NOMO-1 treated with dmso at 0.1 percent for 144 hours (cell line): ENCODE results near the gene TMPRSS6.
"Not testable (repeated sequence)": the region's sequence is repeated elsewhere in the genome, so short reads cannot be mapped to it uniquely, and the experiment has no call there.

Experiments
- DNase-seq: peaks from one replicate; lab custom pipeline; 2025; ENCODE audit not compliant: unreplicated experiment; lab: John Stamatoyannopoulos, UW

Gene TMPRSS6

DNA sequence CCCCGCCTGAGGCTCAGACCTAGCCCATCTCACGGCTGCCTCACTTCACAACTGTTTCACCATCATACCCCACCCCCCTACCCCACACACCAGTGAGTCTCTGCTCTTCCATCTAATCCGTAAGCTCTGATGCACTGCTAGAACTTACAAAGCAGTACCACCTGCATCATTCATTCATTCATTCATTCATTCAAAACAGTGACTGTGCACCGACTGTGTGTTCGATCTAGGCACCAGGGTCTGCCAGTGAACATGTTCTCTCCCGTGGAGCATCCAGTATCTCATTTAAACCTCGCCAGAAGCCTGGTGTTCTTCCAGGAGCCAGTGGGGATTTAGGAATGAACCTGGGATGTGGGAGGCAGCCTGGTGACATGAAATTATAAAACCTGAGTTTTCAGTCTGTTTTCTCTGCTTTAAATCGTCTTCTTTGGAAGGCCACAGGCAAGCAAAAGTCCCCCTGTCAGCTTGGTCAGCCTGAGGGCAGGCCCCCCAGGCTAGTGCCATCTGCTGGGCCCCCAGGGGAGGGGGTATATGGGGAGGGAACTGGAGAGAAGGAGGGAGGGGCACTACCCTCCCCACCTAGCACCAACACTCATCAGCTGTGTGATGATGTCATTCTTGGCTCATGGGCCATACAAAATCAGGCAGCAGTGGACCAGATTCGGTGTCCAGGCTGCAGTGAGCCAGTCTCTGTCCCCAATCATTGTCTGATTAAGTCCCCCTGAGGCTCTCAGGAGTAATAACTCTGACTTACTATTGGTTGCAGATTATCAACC is 18.4 kb downstream of the TMPRSS6 start:
- no peak for DNase-seq

DNA sequence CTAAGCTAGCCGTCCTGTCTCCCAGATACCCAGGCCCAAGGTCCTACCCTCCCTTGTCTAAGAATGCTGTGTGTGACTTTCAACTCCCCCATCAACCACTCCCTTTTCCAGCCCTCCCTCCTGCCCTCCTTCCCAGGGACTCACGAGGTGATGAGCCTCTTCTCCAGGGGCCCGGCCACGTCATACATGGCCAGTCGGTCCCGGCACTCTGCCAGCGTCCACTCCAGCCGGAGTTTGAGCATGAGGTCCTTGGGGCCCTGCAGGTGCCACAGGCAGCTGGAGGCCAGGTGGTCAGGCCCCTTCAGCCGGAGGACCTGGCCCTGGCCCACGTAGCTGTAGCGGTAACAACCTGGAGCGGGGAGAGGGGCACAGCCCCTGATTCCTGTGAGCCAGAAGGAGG is 20.1 kb downstream of the TMPRSS6 start:
- DNase-seq: no peak

DNA sequence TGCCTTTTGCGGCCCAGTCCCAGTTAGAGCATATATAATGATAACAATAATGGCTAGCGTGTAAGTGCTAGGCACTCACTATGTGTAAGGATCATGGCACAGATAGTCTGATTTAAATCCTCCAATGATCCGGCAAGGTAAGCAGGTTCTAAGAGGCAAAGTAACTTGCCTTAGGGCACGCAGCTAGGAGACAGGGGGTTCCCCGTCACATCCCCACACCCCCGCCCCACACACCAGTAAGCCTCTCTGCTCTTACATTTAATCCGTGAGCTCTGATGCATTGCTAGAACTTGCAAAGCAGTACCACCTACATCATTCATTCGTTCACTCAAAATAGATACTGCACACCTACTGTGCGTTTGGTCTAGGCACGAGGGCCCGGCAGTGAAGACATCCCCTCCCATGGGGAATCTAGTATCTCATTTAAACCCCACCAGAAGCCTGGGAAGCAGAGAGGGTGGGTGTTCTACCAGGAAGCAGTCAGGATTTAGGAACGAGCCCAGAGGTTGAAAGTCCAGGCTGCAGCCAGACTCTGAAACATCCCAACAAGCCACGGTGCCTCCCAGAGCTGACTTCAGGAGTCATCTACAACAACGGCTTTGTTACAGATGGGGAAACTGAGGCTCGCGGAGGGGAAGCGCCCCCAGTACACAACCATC is 20.6 kb downstream of the TMPRSS6 start:
- DNase-seq: no peak

DNA sequence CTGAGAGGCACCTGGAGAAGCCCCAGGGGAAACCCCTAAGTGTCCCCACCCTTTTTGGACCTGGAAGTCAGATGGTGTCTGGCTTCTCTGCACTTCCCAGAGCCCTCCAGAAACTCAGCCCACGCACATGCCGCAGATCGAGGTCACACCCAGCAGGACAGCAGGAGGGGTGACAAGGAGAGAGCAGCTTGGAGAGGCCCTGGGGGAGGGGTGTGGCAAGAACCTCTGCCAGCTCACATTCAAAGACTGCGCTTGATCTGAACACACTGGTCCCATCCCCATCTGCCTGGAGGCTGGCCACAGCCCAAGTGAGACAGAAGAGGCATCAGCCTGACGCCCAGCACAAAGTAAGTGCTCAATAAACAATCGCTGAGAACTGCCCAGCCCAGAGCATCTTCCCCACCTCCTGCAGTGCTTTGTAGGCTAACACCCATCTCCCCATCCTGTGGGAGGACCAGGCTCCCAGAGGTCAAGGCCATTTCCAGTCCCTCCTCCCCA is 21.4 kb downstream of the TMPRSS6 start:
- no peak for DNase-seq

DNA sequence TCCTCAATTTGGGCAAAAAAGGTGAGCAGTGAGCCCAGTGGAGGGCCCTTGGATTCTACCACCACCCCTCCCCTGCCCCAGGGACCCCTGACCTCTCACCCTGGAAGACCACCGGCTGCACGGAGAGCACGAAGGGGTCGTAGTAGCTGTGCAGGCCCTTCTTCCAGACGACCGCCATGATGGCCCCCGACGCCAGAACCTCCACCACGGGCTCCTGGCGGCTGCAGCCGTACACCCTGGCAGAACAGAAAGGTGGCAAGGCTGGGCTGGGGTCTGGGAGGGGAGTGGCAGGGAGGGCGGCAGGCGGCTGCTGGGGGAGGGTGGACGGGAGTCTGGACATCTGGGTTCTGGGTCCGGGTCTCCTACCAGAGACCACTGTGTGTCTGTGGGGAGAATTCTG is 23.3 kb downstream of the TMPRSS6 start:
- DNase-seq: no peak

DNA sequence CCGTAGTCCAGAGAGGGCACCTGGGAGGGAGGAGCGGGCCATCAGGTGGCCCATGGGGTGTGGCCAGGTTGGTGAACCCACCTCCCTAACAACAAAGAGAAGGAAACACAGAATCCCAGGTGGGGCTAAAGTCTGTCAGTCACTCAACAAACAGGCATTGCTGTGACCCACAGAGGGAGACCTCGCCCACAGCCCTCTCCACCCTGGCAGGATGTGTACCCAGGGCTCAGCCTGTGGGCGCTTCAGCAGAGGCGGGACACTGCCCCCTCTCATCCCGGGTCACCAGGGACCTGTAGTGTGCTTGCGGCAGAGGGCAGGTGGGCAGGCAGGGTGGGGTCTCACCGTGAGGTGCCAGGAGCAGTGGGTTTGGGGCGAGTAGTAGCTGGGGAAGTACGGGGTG is 25.1 kb downstream of the TMPRSS6 start:
- no peak for DNase-seq

DNA sequence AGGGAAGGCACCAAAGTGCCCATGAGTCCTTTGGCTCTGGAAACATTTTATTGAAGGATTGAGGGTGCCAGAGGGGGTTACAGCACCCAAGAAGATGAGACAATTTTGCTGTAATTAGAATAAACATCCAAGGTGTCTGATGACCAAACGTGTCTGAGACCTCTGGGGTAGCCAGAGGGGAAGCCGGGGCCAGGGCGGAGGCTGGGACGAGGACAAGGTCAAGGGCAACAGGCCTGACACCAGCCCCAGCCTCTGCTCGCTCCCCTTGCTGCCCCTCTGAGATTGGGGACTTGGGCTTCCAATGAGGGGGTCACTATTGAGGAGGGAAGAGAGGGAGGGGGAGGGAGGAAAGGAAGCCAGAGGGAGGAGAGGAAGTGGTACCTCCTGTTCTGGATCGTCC is 25.6 kb downstream of the TMPRSS6 start:
- no peak for DNase-seq

DNA sequence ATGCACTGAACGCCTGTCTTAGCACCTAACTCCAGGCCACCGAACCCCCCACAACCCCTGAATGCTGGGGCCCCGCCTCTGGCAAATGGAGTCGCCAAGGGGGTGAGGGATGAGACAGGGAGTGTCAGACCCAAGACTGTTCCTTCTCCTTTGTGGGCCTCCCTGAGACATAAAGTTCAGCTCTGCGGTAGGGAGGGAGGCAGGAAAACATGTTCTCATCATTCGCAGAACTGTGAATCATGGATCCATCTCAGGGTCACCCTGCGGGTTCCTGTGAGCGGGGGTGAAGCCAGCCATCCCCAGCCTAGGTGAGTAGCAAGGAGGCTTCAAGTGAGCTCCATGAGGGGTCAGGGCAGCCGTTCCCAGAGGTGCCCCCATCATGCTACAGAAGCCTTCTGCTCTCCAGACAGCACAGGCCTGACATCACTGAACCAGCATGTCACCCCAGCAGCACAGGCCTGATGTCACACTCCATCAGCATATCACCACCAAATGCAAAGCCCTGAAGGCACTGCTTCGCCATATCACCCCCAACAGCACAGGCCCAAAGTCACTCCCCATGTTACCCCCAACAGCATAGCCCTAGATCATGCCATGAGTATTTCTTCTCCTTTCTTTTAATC is 27.2 kb downstream of the TMPRSS6 start:
- DNase-seq: no peak

DNA sequence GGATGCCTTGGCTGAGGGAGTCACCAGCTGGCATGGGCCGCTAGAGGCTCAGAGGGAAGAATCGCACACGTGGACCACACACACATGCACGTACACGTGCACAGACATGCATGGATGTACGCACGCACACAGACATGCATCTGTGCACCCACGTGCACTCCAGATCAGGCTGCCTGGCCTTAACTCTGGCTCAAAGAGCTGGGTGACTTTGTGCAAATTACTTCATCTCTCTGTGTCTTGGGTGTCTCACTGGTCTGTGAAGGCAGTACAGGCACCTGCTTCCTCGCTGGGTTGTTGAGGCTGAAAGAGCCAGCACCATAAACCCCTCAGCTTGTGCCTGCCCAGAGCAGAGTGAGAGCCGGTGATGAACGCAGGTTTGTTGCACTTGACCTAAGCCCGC is 28.7 kb downstream of the TMPRSS6 start:
- DNase-seq: no peak

DNA sequence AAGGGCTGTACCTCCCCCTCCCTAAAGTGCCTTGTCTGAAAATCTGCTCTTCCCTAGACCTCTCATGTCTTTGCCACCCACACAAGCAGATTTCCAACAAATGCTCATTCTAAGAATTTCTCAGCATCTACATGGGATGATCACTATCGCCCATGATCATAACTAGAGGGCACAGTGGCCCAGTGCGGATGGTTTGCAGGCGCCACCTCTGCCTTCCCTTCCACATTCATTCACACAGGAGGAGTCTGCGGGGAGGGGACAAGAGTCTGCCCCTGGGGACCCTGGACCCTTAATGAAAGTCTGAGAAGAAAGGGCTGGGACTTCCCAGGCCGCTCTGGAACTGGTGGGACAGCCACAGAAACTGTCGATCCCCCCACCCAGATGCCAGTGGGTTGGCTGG is 29.1 kb downstream of the TMPRSS6 start:
- no peak for DNase-seq

DNA sequence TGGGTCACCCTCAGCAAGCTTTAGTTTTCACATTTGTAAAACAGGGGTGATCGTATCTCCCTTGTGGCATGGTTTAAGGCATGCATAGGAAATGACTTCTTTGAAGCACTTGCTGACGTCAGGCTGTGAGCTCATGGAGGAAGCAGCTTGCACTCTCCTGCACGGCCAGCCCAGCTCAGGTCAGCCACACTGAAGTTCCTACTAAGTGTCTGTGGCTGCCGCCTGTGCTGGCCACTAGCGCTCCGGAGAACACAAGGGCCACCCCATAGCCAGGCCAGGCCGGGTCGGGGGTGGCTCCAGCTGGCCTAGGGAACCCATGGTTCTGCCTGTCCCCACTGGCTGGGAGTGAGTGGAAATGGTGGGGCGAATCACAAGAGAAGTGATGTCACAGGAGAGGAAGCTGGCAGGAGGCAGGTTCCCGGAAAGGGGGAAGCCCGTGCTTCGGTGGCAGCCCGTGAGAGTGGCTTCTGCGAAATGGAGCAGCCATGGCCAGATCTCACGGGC is 29.8 kb downstream of the TMPRSS6 start:
- no peak for DNase-seq

DNA sequence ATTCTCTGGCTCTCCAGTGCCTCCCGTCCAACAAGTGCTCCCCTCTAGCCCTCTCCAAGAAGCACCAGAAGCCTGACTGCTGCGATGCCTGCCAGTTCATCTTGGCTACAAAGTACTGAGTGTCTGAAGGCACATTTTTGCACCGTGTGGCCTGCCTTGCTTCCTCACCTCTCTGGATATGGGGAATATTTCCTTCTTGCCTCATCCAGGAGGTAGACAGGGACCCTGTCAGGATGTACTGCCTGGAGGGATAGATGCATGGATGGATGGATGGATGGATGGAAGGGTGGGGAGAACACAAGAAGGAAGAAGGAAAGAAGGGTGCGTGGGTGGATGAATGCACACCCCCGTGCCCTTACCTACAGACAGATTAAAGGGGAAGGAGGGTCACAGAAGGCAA is 30.4 kb downstream of the TMPRSS6 start:
- DNase-seq: no peak

DNA sequence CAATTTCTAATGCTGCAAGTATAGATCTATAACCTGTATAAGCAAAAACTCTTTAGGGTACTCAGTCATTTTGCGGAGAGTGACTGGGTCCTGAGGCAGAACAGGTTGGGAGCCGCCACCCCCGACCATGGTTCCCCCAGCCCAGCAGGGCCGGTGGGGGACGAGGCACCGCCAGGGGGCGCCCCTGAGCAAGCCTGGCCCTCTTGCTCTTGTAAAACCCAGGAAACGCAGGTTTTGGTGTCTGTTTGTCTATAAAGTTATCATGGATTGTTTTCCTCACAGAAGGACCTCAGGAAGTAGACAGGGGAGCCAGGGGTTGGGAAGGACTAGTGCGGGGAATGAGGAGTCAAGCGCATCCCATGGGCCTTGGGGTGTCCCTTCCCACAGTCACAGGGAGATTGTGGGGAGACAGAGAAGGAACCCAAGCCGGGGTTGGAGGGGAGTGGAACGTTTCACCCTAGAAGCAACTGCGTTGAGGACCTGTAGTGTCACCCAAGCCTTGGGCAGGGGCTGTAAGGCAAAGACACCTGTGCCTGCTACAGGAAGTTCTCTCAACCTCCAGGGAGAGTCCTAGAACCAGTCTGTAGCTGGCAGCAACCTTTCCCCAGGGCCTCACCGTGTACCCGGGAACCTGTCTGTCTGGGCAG is 31.6 kb downstream of the TMPRSS6 start:
- no peak for DNase-seq

DNA sequence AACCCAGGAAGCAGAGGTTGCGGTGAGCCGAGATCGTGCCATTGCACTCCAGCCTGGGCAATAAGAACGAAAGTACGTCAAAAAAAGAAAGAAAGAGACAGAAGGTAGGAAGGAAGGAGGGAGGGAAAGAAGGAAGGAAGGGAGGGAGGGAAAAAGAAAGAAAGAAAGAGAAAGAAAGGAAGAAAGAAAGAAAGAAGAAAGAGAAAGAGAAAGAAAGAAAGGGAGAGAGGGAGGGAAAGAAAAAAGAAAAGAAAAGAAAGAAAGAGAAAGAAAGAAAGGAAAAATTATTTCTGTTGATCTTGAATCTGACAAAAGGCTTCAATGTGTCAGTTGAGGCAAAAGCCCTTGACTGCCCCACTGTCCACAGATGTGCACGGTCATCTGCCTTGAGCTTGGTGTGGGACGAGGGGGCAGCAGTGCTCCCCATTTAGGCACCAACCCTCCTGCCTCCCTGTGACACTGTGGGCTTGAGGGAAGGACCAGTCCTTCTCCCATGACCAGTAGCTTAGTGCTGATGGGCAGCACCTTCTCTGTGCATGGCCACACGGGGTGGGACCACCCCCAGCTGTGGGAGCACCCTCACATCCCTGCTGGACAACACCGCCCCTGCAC is 33.6 kb downstream of the TMPRSS6 start:
- DNase-seq: no peak

DNA sequence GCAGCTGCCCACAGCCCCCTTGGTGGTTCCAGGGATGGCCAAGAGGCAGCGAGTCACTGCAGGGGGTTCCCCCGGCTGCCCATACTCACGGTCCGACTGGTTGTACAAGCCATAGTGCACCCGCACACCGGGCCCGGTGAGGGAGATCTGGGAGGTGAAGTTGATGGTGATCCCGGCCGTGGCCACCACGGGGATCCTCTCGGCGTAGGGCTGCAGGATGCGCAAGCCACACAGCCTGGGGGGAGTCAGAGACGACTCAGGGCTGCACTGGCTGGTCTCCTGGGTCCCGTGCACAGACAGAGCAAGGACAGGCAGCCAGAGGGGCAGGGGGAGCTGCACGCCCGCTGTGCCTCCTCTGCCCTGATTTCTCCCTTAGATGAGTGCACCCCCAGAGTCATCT is 34.5 kb downstream of the TMPRSS6 start:
- DNase-seq: no peak

DNA sequence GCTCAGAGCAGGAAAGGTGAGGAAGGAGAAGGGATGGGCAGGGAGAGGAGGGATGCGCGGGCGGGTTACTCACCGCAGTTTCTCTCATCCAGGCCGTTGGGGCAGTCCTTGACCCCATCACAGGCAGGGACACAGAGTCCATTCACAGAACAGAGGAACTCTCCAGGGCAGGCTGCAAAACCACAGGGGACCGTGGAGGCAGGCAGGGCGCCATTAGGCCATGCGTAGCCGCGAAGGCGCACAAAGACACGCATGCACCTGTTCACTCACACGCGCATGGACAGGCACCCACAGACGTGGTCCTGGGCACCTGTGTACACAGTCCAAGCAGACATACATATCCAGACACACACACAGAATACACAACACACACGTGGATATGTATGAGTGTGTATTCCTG is 35.0 kb downstream of the TMPRSS6 start:
- DNase-seq: no peak

DNA sequence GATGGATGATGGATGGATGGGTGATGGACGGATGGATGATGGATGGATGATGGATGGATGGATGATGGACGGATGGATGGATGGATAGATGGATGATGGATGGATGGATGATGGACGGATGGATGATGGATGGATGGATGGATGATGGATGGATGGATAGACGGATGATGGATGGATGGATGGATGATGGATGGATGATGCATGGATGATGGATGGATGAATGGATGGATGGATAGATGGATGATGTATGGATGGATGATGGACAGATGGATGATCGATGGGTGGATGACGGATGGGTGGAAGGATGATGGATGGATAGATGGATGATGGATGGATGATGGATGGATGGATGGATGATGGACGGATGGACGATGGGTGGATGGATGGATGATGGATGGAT is 36.8 kb downstream of the TMPRSS6 start:
- no peak for DNase-seq

DNA sequence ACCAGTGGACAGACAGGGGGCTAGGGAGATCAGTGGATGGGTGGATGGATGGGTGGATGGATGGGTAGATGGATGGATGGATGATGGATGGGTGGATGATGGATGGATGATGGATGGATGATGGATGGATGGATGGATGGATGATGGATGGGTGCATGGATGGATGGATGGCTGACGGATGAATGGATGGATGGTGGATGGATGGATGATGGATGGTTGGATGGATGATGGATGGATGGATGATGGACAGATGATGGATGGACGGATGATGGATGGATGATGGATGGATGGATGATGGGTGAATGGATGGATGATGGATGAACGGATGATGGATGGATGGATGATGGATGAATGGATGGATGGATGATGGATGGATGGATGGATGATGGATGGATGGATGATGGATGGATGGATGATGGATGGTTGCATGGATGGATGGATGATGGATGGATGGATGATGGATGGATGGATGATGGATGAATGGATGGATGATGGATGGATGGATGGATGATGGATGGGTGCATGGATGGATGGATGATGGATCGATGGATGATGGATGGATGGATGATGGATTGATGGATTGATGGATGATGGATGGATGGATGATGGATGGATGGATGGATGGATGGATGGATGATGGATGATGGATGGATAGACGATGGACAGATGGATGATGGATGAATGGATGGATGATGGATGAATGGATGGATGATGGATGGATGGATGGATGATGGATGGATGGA is 37.5 kb downstream of the TMPRSS6 start:
- not testable (repeated sequence) for DNase-seq

DNA sequence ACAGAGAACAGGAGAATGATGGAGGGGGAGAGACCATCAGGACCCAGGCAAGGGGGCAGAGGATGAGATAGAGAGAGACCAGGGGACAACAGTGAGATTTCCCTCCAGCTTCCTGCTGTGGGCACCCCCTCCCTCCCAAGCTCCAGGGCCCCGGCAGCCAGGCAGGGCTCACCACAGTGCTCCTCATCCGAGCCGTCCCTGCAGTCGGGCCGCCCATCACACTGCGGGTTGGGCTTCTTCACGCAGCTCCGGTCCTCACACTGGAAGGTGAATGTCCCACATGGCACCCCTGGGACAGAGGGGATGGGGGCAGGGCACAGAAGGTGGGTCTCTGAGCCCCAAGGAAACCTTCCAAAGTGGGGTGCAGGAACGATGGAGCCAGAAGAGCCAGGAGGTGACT is 38.8 kb downstream of the TMPRSS6 start:
- DNase-seq: no peak

DNA sequence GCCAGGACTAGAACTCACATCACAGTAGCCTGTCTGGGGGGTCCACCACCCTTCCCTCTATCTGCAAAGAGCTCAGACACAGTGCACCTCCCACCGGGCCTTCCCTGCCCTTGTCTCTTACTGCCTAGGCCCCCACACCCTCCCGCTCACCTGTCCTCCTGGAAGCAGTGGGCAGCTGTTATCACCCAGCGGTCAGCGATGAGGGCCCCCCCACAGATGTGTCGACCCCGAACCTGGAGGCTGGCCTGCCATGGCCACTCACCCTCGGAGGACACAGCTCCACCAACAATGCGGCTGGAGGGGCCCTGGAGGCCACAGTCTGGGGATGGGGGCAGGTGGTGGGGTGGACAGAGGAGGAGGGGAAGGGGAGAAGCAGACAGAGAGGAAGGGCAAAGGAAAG is 39.2 kb downstream of the TMPRSS6 start:
- DNase-seq: no peak
